ENCODE data around the gene CRYGS. TPM values are rescaled to one million over a fixed set of nuclear protein-coding genes. Genes with fewer than 3 reads are reported as not detected.

The CRYGS gene
- total and polyA plus RNA-seq, 9 of the 15 experiments (the other 6 are each of a cell fraction or from before 2014, with no cell fraction given): 1.5 to 3.8 (median 2.0) TPM

DNA sequence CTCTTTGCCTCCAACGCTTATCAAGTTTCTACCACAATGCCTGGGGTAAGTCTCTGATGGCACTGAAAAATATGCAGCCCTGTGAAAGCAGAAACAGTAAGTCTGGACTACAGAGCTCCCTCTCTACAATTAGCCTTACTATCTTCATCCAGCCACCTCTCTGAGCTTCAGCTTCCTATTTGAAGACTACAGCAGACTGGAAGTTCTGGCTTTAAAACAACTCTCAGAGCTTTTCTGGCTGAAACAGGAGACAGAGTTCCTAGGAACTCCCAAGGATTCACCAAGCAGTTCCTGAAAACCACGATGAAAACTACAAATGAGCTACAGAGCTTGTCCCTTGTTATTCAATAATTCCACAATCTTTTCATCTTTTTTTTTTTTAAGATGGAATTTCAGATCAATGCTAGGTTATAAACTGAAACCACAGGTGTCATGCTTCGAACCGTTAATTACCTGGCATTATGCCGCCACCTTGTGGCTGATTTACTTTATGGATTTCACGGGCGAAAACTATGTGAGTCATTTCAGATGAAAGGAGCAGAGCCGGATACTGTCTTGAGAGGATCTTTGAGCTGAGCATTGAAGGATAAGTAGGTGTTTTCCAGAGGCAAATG is 3.9 kb downstream of the CRYGS start (continued):
- TF ChIP-seq, protein P1, sequence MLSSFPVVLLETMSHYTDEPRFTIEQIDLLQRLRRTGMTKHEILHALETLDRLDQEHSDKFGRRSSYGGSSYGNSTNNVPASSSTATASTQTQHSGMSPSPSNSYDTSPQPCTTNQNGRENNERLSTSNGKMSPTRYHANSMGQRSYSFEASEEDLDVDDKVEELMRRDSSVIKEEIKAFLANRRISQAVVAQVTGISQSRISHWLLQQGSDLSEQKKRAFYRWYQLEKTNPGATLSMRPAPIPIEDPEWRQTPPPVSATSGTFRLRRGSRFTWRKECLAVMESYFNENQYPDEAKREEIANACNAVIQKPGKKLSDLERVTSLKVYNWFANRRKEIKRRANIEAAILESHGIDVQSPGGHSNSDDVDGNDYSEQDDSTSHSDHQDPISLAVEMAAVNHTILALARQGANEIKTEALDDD (IDR thresholded peaks at IDR 0.05): no peak
- TF ChIP-seq ZEB2 (IDR thresholded peaks at IDR 0.05) (peak; percentile 59), ZNF324 (CRISPR knock-in tag; IDR thresholded peaks at IDR 0.05) (no peak), NFATC3 (IDR thresholded peaks at IDR 0.05) (no peak), DPF2 (IDR thresholded peaks at IDR 0.05) (peak; percentile 23; the same call in 1 of the 2 replicates), SLC30A9 (CRISPR knock-in tag; IDR thresholded peaks at IDR 0.05) (no peak), ADNP (tag; IDR thresholded peaks at IDR 0.05) (no peak), SIRT6 (IDR thresholded peaks at IDR 0.05; ENCODE audit: low read depth, low read length) (no peak), ELF2 (CRISPR knock-in tag; IDR thresholded peaks at IDR 0.05) (no peak), SOX6 (IDR thresholded peaks at IDR 0.05) (no peak)
- TF ChIP-seq, protein P2, sequence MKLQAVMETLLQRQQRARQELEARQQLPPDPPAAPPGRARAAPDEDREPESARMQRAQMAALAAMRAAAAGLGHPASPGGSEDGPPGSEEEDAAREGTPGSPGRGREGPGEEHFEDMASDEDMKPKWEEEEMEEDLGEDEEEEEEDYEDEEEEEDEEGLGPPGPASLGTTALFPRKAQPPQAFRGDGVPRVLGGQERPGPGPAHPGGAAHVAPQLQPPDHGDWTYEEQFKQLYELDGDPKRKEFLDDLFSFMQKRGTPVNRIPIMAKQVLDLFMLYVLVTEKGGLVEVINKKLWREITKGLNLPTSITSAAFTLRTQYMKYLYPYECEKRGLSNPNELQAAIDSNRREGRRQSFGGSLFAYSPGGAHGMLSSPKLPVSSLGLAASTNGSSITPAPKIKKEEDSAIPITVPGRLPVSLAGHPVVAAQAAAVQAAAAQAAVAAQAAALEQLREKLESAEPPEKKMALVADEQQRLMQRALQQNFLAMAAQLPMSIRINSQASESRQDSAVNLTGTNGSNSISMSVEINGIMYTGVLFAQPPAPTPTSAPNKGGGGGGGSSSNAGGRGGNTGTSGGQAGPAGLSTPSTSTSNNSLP (IDR thresholded peaks at IDR 0.05; ENCODE audit: borderline replicate concordance, low read depth, low read length): peak; percentile 61; the same call in 1 of the 2 replicates
- TF ChIP-seq, protein P3, sequence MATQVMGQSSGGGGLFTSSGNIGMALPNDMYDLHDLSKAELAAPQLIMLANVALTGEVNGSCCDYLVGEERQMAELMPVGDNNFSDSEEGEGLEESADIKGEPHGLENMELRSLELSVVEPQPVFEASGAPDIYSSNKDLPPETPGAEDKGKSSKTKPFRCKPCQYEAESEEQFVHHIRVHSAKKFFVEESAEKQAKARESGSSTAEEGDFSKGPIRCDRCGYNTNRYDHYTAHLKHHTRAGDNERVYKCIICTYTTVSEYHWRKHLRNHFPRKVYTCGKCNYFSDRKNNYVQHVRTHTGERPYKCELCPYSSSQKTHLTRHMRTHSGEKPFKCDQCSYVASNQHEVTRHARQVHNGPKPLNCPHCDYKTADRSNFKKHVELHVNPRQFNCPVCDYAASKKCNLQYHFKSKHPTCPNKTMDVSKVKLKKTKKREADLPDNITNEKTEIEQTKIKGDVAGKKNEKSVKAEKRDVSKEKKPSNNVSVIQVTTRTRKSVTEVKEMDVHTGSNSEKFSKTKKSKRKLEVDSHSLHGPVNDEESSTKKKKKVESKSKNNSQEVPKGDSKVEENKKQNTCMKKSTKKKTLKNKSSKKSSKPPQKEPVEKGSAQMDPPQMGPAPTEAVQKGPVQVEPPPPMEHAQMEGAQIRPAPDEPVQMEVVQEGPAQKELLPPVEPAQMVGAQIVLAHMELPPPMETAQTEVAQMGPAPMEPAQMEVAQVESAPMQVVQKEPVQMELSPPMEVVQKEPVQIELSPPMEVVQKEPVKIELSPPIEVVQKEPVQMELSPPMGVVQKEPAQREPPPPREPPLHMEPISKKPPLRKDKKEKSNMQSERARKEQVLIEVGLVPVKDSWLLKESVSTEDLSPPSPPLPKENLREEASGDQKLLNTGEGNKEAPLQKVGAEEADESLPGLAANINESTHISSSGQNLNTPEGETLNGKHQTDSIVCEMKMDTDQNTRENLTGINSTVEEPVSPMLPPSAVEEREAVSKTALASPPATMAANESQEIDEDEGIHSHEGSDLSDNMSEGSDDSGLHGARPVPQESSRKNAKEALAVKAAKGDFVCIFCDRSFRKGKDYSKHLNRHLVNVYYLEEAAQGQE (IDR thresholded peaks at IDR 0.05; ENCODE audit: borderline replicate concordance): peak; percentile 69; the same call in 1 of the 2 replicates
- TF ChIP-seq, protein P3 (CRISPR knock-in tag; IDR thresholded peaks at IDR 0.05; ENCODE audit: low read depth): no peak
- TF ChIP-seq, protein P4, sequence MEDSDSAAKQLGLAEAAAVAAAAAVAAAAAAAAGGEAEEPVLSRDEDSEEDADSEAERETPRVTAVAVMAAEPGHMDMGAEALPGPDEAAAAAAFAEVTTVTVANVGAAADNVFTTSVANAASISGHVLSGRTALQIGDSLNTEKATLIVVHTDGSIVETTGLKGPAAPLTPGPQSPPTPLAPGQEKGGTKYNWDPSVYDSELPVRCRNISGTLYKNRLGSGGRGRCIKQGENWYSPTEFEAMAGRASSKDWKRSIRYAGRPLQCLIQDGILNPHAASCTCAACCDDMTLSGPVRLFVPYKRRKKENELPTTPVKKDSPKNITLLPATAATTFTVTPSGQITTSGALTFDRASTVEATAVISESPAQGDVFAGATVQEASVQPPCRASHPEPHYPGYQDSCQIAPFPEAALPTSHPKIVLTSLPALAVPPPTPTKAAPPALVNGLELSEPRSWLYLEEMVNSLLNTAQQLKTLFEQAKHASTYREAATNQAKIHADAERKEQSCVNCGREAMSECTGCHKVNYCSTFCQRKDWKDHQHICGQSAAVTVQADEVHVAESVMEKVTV (CRISPR knock-in tag; IDR thresholded peaks at IDR 0.05): peak; percentile 64
- TF ChIP-seq, protein P5, sequence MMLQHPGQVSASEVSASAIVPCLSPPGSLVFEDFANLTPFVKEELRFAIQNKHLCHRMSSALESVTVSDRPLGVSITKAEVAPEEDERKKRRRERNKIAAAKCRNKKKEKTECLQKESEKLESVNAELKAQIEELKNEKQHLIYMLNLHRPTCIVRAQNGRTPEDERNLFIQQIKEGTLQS (IDR thresholded peaks at IDR 0.05): 0 out of 2 replicates have a peak, but pooled peaks have one; percentile 23
- TF ChIP-seq, protein P5 (CRISPR knock-in tag; conservative IDR thresholded peaks at IDR 0.05): no peak
